Measurements from ENCODE around the gene EXOC6. TPM values are rescaled to one million over a fixed set of nuclear protein-coding genes. Genes with fewer than 3 reads are reported as not detected.
"Not testable (repeated sequence)": the region's sequence is repeated elsewhere in the genome, so short reads cannot be mapped to it uniquely, and the experiment has no call there.

EXOC6 gene
- polyA plus RNA-seq, 1 experiment = 23.8 TPM

GRCh38 chr10:92972886-92973285, 124.6 kb downstream of the EXOC6 start:
- no peak for DNase-seq (ENCODE audit: low read depth)
- no peak overlapping the region for H3K4me3 ChIP-seq (ENCODE audit: low read depth, low read length)
- POLR2A ChIA-PET = no interaction called here
- no peaks in the 10 kb centered on the region for H3K27me3 ChIP-seq (ENCODE audit: control insufficient read depth, insufficient read depth, low read length)
- H3K36me3 ChIP-seq (ENCODE audit: control insufficient read depth, insufficient read depth, low read length) = no peaks in the 10 kb centered on the region
- CTCF ChIA-PET = interaction anchor here (0.9 to 1.8 kb wide), 4 partner anchors 8 to 65 kb away, joined by 3 to 6 read pairs (median 4); no protein-coding TSS in a partner anchor
- TF ChIP-seq CTCF (IDR thresholded peaks at IDR 0.05; ENCODE audit: insufficient read depth, low read depth, low read length) = no peak

- H3K4me3 ChIP-seq (ENCODE audit: low read depth, low read length); H3K36me3 ChIP-seq (ENCODE audit: control insufficient read depth, insufficient read depth, low read length); DNase-seq (ENCODE audit: low read depth); H3K27me3 ChIP-seq (ENCODE audit: control insufficient read depth, insufficient read depth, low read length); CTCF ChIA-PET; POLR2A ChIA-PET: not testable (repeated sequence)
These were observed 128.0 kb downstream of the EXOC6 start for GRCh38 chr10:92976278-92976677.

GRCh38 chr10:92989250-92989649, 140.9 kb downstream of the EXOC6 start:
- TF ChIP-seq CTCF (IDR thresholded peaks at IDR 0.05; ENCODE audit: insufficient read depth, low read depth, low read length) = no peak
- ChIA-PET POLR2A (no interaction called here), CTCF (no interaction called here)
- Histone ChIP-seq H3K27me3 (ENCODE audit: control insufficient read depth, insufficient read depth, low read length) (no peaks in the 10 kb centered on the region), H3K36me3 (ENCODE audit: control insufficient read depth, insufficient read depth, low read length) (no peaks in the 10 kb centered on the region), H3K4me3 (ENCODE audit: low read depth, low read length) (no peak overlapping the region)
- DNase-seq (ENCODE audit: low read depth) = no peak

- no peaks in the 10 kb centered on the region for H3K27me3 ChIP-seq (ENCODE audit: control insufficient read depth, insufficient read depth, low read length)
- H3K36me3 ChIP-seq (ENCODE audit: control insufficient read depth, insufficient read depth, low read length) = no peaks in the 10 kb centered on the region
- ChIA-PET POLR2A (no interaction called here), CTCF (no interaction called here)
- TF ChIP-seq CTCF (IDR thresholded peaks at IDR 0.05; ENCODE audit: insufficient read depth, low read depth, low read length) = no peak
- H3K4me3 ChIP-seq (ENCODE audit: low read depth, low read length) = no peak overlapping the region
- DNase-seq (ENCODE audit: low read depth) = no peak
These were observed 142.3 kb downstream of the EXOC6 start for GRCh38 chr10:92990615-92991014.

- Histone ChIP-seq H3K4me3 (ENCODE audit: low read depth, low read length) (no peak overlapping the region), H3K36me3 (ENCODE audit: control insufficient read depth, insufficient read depth, low read length) (no peaks in the 10 kb centered on the region), H3K27me3 (ENCODE audit: control insufficient read depth, insufficient read depth, low read length) (no peaks in the 10 kb centered on the region)
- TF ChIP-seq CTCF (IDR thresholded peaks at IDR 0.05; ENCODE audit: insufficient read depth, low read depth, low read length) = no peak
- POLR2A ChIA-PET = no interaction called here
- DNase-seq (ENCODE audit: low read depth) = no peak
- CTCF ChIA-PET = interaction anchor here (0.7 kb wide), 1 partner anchor 15 kb away, joined by 3 read pairs; no protein-coding TSS in a partner anchor
These were observed 143.2 kb downstream of the EXOC6 start for GRCh38 chr10:92991513-92991912.

GRCh38 chr10:92993699-92994272, 145.5 kb downstream of the EXOC6 start:
- TF ChIP-seq CTCF (IDR thresholded peaks at IDR 0.05; ENCODE audit: insufficient read depth, low read depth, low read length) = no peak
- Histone ChIP-seq H3K27me3 (ENCODE audit: control insufficient read depth, insufficient read depth, low read length) (no peaks in the 10 kb centered on the region), H3K4me3 (ENCODE audit: low read depth, low read length) (no peak overlapping the region), H3K36me3 (ENCODE audit: control insufficient read depth, insufficient read depth, low read length) (no peaks in the 10 kb centered on the region)
- no peak for DNase-seq (ENCODE audit: low read depth)
- ChIA-PET CTCF (interaction anchor here (1.5 kb wide), 1 partner anchor 48 kb away, joined by 3 read pairs; no protein-coding TSS in a partner anchor), POLR2A (no interaction called here)

Data from BJ (cell line).